Trophoblast cell (in vitro differentiated cells and primary cell): ENCODE results near the gene PHKA1.
A peak's percentile ranks its signal among the peaks of the same experiment; 100 is the strongest.
"Not testable (repeated sequence)": the region's sequence is repeated elsewhere in the genome, so short reads cannot be mapped to it uniquely, and the experiment has no call there.

Experiments
- DNase-seq, 2 donors: peaks; one replicate each; pipeline ENCODE4 v3.0.0-alpha.2; 2016
- H2AFZ ChIP-seq: 2 replicates; pipeline ENCODE4 v1.6.1; 2013; ENCODE audit warnings: low read length, moderate library complexity, mild to moderate bottlenecking; ENCODE audit not compliant: insufficient read depth, poor library complexity
- H2AK5ac ChIP-seq: 2 replicates; pipeline ENCODE4 v1.6.1; 2013; ENCODE audit warnings: mild to moderate bottlenecking, low read length
- H2BK120ac ChIP-seq: 2 replicates; pipeline ENCODE4 v1.6.1; 2013; ENCODE audit warnings: low read length, mild to moderate bottlenecking, moderate library complexity; ENCODE audit not compliant: insufficient read depth, poor library complexity
- H2BK12ac ChIP-seq: 2 replicates; pipeline ENCODE4 v1.6.1; 2013; ENCODE audit warnings: mild to moderate bottlenecking, low read length, moderate library complexity
- H2BK5ac ChIP-seq: 2 replicates; pipeline ENCODE4 v1.6.1; 2013; ENCODE audit warnings: low read length, low read depth, moderate library complexity, mild to moderate bottlenecking; ENCODE audit not compliant: poor library complexity
- H3K14ac ChIP-seq: 2 replicates; pipeline ENCODE4 v1.6.1; 2013; ENCODE audit warnings: mild to moderate bottlenecking, low read length
- H3K18ac ChIP-seq: 2 replicates; pipeline ENCODE4 v1.6.1; 2013; ENCODE audit warnings: mild to moderate bottlenecking, low read length
- H3K23ac ChIP-seq: 2 replicates; pipeline ENCODE4 v1.6.1; 2013; ENCODE audit warnings: low read length
- H3K27ac ChIP-seq: 2 replicates; pipeline ENCODE4 v1.5.1; 2013; ENCODE audit warnings: low read depth, mild to moderate bottlenecking, inconsistent platforms, low read length, moderate library complexity
- H3K27me3 ChIP-seq: 2 replicates; pipeline ENCODE4 v1.6.1; 2013; ENCODE audit warnings: inconsistent platforms, mild to moderate bottlenecking, low read length, moderate library complexity; ENCODE audit not compliant: insufficient read depth
- H3K36me3 ChIP-seq, 2 experiments: 1 replicate in 1 of 2; 2 replicates in 1 of 2; pipeline ENCODE4 v1.6.1; 2013; ENCODE audit warnings: low read length in 2 of 2, mild to moderate bottlenecking in 2 of 2, moderate library complexity in 1 of 2; ENCODE audit not compliant: insufficient read depth in 2 of 2, control insufficient read depth in 1 of 2
- H3K4ac ChIP-seq: 2 replicates; pipeline ENCODE4 v1.6.1; 2013; ENCODE audit warnings: low read depth, mild to moderate bottlenecking, low read length, moderate library complexity
- H3K4me1 ChIP-seq, 2 experiments: 1 replicate in 1 of 2; 2 replicates in 1 of 2; pipeline ENCODE4 v1.6.1; 2013; ENCODE audit warnings: low read length in 2 of 2, mild to moderate bottlenecking in 2 of 2, moderate library complexity in 1 of 2; ENCODE audit not compliant: insufficient read depth in 2 of 2, control insufficient read depth in 1 of 2
- H3K4me2 ChIP-seq: 2 replicates; pipeline ENCODE4 v1.6.1; 2013; ENCODE audit warnings: inconsistent platforms, mild to moderate bottlenecking, low read length, moderate library complexity
- H3K4me3 ChIP-seq: 2 replicates; pipeline ENCODE4 v1.5.1; 2013; ENCODE audit warnings: mild to moderate bottlenecking, low read depth, low read length, inconsistent platforms
- H3K79me1 ChIP-seq: one replicate; pipeline ENCODE4 v1.6.1; 2013; ENCODE audit warnings: low read length
- H3K79me2 ChIP-seq: 2 replicates; pipeline ENCODE4 v1.6.1; 2013; ENCODE audit warnings: low read length, mild to moderate bottlenecking; ENCODE audit not compliant: control insufficient read depth, insufficient read depth, poor library complexity
- H3K9ac ChIP-seq: 2 replicates; pipeline ENCODE4 v1.6.1; 2013; ENCODE audit warnings: mild to moderate bottlenecking, low read length
- H3K9me3 ChIP-seq: 2 replicates; pipeline ENCODE4 v1.6.1; 2013; ENCODE audit warnings: low read depth, mild to moderate bottlenecking, control low read depth, inconsistent platforms, low read length; ENCODE audit not compliant: insufficient read depth
- H4K12ac ChIP-seq: 2 replicates; pipeline ENCODE4 v1.6.1; 2013; ENCODE audit warnings: low read depth, mild to moderate bottlenecking, low read length, moderate library complexity
- H4K8ac ChIP-seq: 2 replicates; pipeline ENCODE4 v1.6.1; 2013; ENCODE audit warnings: low read depth, mild to moderate bottlenecking, low read length, moderate library complexity
- H4K91ac ChIP-seq: one replicate; pipeline ENCODE4 v1.6.1; 2013; ENCODE audit warnings: low read depth, mild to moderate bottlenecking, low read length, moderate library complexity
- whole genome bisulfite sequencing: extraction: QIAGEN DNeasy Blood & Tissue Kit; methylation state at CpG from one replicate; pipeline ENCODE4 v1.1.7; 2013; ENCODE audit warnings: missing lambda C conversion rate; ENCODE audit not compliant: insufficient read length, insufficient coverage; ENCODE audit errors: extremely low coverage; 5-methylcytosine and 5-hydroxymethylcytosine counted together

PHKA1 gene

GRCh38 chrX:72735561-72735960, 21.5 kb upstream of the PHKA1 start:
- Histone ChIP-seq H2BK12ac (no peak overlapping the region), H3K79me2 (no peaks in the 10 kb centered on the region), H3K79me1 (peaks cover 2% of the 10 kb centered on the region), H3K23ac (no peak overlapping the region), H3K4me3 (no peak overlapping the region), H3K4me2 (no peak overlapping the region), H4K91ac (no peak overlapping the region), H2AK5ac (no peak overlapping the region), H3K36me3 (no peaks in the 10 kb centered on the region), H3K27ac (no peak overlapping the region), H2BK5ac (no peak overlapping the region), H4K12ac (no peak overlapping the region), H3K18ac (no peak overlapping the region), H3K27me3 (no peaks in the 10 kb centered on the region), H4K8ac (no peak overlapping the region), H2BK120ac (no peak overlapping the region), H3K14ac (no peak overlapping the region), H3K9me3 (no peaks in the 10 kb centered on the region), H3K9ac (no peak overlapping the region), H2AFZ (no peak overlapping the region), H3K4me1 (peaks cover 0 to 3% of the 10 kb centered on the region in 2 experiments), H3K4ac (no peak overlapping the region)
- no peak for DNase-seq
- no CpG with 5 or more reads among the region's 1 CpG for WGBS

- H3K18ac ChIP-seq, H4K12ac ChIP-seq, H3K79me2 ChIP-seq, H3K4me1 ChIP-seq, H2BK12ac ChIP-seq, H2AK5ac ChIP-seq, H3K14ac ChIP-seq, H4K91ac ChIP-seq, H2BK120ac ChIP-seq, H3K36me3 ChIP-seq, H3K79me1 ChIP-seq, H4K8ac ChIP-seq, H2BK5ac ChIP-seq, H3K4me2 ChIP-seq, H3K23ac ChIP-seq, H3K9ac ChIP-seq, H3K4ac ChIP-seq, H3K27ac ChIP-seq, H3K9me3 ChIP-seq, H3K27me3 ChIP-seq, H2AFZ ChIP-seq, H3K4me3 ChIP-seq: not testable (repeated sequence)
- peak; percentile 25 to 51 for DNase-seq
- no CpG with 5 or more reads among the region's 8 CpGs for WGBS
Observed at GRCh38 chrX:72733636-72734035, 19.5 kb upstream of the PHKA1 start.

- no peak overlapping the region for H2BK120ac ChIP-seq
- no peak overlapping the region for H2BK5ac ChIP-seq
- no peak overlapping the region for H3K4ac ChIP-seq
- H2BK12ac ChIP-seq: no peak overlapping the region
- H4K12ac ChIP-seq: no peak overlapping the region
- H3K4me2 ChIP-seq: no peak overlapping the region
- H3K23ac ChIP-seq: no peak overlapping the region
- H3K27me3 ChIP-seq: no peaks in the 10 kb centered on the region
- H2AFZ ChIP-seq: no peak overlapping the region
- no peaks in the 10 kb centered on the region for H3K9me3 ChIP-seq
- H3K4me1 ChIP-seq: no peaks in the 10 kb centered on the region
- no peaks in the 10 kb centered on the region for H3K36me3 ChIP-seq
- no peaks in the 10 kb centered on the region for H3K79me1 ChIP-seq
- H3K9ac ChIP-seq: no peak overlapping the region
- WGBS: no CpG with 5 or more reads among the region's 7 CpGs
- no peak overlapping the region for H4K91ac ChIP-seq
- H3K79me2 ChIP-seq: no peaks in the 10 kb centered on the region
- no peak overlapping the region for H3K14ac ChIP-seq
- H4K8ac ChIP-seq: no peak overlapping the region
- peak; percentile 68 to 86 for DNase-seq
- no peak overlapping the region for H3K18ac ChIP-seq
- H2AK5ac ChIP-seq: no peak overlapping the region
- H3K4me3 ChIP-seq: no peak overlapping the region
- no peak overlapping the region for H3K27ac ChIP-seq
Observed at GRCh38 chrX:72727846-72728245, 13.7 kb upstream of the PHKA1 start.

- no peak overlapping the region for H3K4me3 ChIP-seq
- no CpG with 5 or more reads among the region's 5 CpGs for WGBS
Observed at GRCh38 chrX:72716766-72717165, 2.7 kb upstream of the PHKA1 start.

More at GRCh38 chrX:72716766-72717165, 2.7 kb upstream of the PHKA1 start:
- no peak overlapping the region for H3K18ac ChIP-seq
- no peak overlapping the region for H3K4me2 ChIP-seq
- H3K27ac ChIP-seq: no peak overlapping the region
- H3K79me1 ChIP-seq: no peaks in the 10 kb centered on the region
- H4K12ac ChIP-seq: no peak overlapping the region
- H2BK5ac ChIP-seq: no peak overlapping the region
- no peak overlapping the region for H4K8ac ChIP-seq
- no peak for DNase-seq
- no peak overlapping the region for H2AFZ ChIP-seq
- H3K4me1 ChIP-seq: no peaks in the 10 kb centered on the region
- no peak overlapping the region for H3K23ac ChIP-seq
- no peak overlapping the region for H3K9ac ChIP-seq
- no peak overlapping the region for H3K4ac ChIP-seq
- H2BK120ac ChIP-seq: no peak overlapping the region
- H3K79me2 ChIP-seq: no peaks in the 10 kb centered on the region
- no peak overlapping the region for H4K91ac ChIP-seq
- no peaks in the 10 kb centered on the region for H3K9me3 ChIP-seq
- no peak overlapping the region for H2AK5ac ChIP-seq
- no peaks in the 10 kb centered on the region for H3K27me3 ChIP-seq
- no peaks in the 10 kb centered on the region for H3K36me3 ChIP-seq
- no peak overlapping the region for H2BK12ac ChIP-seq
- H3K14ac ChIP-seq: no peak overlapping the region
